HepG2 (cell line): ENCODE data around the gene VEZF1. TPM values are rescaled to one million over a fixed set of nuclear protein-coding genes. Genes with fewer than 3 reads are reported as not detected.
A peak's percentile ranks its signal among the peaks of the same experiment; 100 is the strongest.

Experiments
- ATAC-seq: fragments of 200-7000 bp; cut with Tn5 transposase; 3 replicates; pipeline ENCODE4 v1.9.1; 2020; ENCODE audit warnings: mild to moderate bottlenecking, moderate library complexity
- BruUV-seq: library from RNA; stranded (reverse); fragments of 400-500 nt; replicated peaks from 2 replicates; lab custom pipeline; 2021; lab: Mats Ljungman, UMichigan
- CTCF ChIA-PET: fragments of 300-600 bp; formaldehyde crosslinking; extraction: SDS; loops from one replicate; lab custom pipeline; 2021; ENCODE audit warnings: low total read pairs, inconsistent platforms, low intra/inter-chr PET ratio; lab: Yijun Ruan, JAX
- POLR2A ChIA-PET: fragments of 350-600 bp; sonication (Branson Sonifier 250); formaldehyde crosslinking; loops from one replicate; lab custom pipeline; 2020; ENCODE audit warnings: antibody characterized with exemption, inconsistent platforms; lab: Yijun Ruan, JAX
- DNase-seq: peaks from one replicate; pipeline ENCODE4 v3.0.0-alpha.2; 2015; ENCODE audit warnings: low spot score
- FAIRE-seq: peaks from 3 replicates; lab custom pipeline; 2011; peaks lifted over from hg19 to GRCh38; lab: Jason Lieb, UNC
- H2AFZ ChIP-seq: one replicate; pipeline ENCODE4 v1.6.1; 2011; ENCODE audit warnings: low read length, inconsistent platforms
- H3K27ac ChIP-seq: fragments of 300-600 bp; 3 replicates; pipeline ENCODE4 v1.8.0; 2011; ENCODE audit warnings: mixed run types, mild to moderate bottlenecking, mixed read lengths, low read length, inconsistent platforms; ENCODE audit not compliant: insufficient read depth; ENCODE audit errors: extremely low read length
- H3K27me3 ChIP-seq, 2 experiments: fragments of 200-600 bp in 1 of 2; 2 replicates in 1 of 2; 3 replicates in 1 of 2; pipeline versions ENCODE4 v1.6.0 to v1.8.0; 2011; ENCODE audit warnings: low read length in 2 of 2, mild to moderate bottlenecking in 2 of 2, moderate library complexity in 2 of 2, inconsistent platforms in 1 of 2; ENCODE audit not compliant: insufficient read depth in 2 of 2, control insufficient read depth in 1 of 2
- H3K36me3 ChIP-seq, 2 experiments: fragments of 200-600 bp in 1 of 2; replicated peaks in 1 of 2; 2 replicates in 1 of 2; 3 replicates in 1 of 2; pipeline versions ENCODE4 v1.5.1 to v1.8.0; 2011; ENCODE audit warnings: low read length in 2 of 2, inconsistent platforms in 1 of 2; ENCODE audit not compliant: insufficient read depth in 2 of 2, control insufficient read depth in 1 of 2
- H3K4me1 ChIP-seq: 2 replicates; pipeline ENCODE4 v1.5.1; 2012; ENCODE audit warnings: low read length, inconsistent platforms; ENCODE audit not compliant: insufficient read depth
- H3K4me2 ChIP-seq: 2 replicates; pipeline ENCODE4 v1.6.0; 2011; ENCODE audit warnings: low read depth, low read length, inconsistent platforms
- H3K4me3 ChIP-seq, 3 experiments: fragments of 200-600 bp in 1 of 3; sonication (generic), shearing (Covaris generic) in 1 of 3; replicated peaks in 1 of 3; 2 replicates each; pipeline ENCODE4 v1.5.1; 2011 to 2016; ENCODE audit warnings: low read length in 3 of 3, inconsistent platforms in 2 of 3, low read depth in 2 of 3, mild to moderate bottlenecking in 2 of 3, control low read depth in 1 of 3, mixed read lengths in 1 of 3; ENCODE audit not compliant: insufficient read depth in 1 of 3
- H3K79me2 ChIP-seq: one replicate; pipeline ENCODE4 v1.6.1; 2011; ENCODE audit warnings: low read length, inconsistent platforms; ENCODE audit not compliant: insufficient read depth
- H3K9ac ChIP-seq: 2 replicates; pipeline ENCODE4 v1.6.0; 2011; ENCODE audit warnings: mild to moderate bottlenecking, low read depth, low read length, inconsistent platforms; ENCODE audit not compliant: insufficient read depth
- H3K9me3 ChIP-seq: 2 replicates; pipeline ENCODE4 v1.5.1; 2012; ENCODE audit warnings: mild to moderate bottlenecking, low read length
- H4K20me1 ChIP-seq: 2 replicates; pipeline ENCODE4 v1.6.0; 2011; ENCODE audit warnings: inconsistent platforms, mild to moderate bottlenecking, low read length, moderate library complexity; ENCODE audit not compliant: insufficient read depth
- HNRNPL ChIP-seq: fragments of 200-400 bp; formaldehyde crosslinking; IDR thresholded peaks from 2 replicates; pipeline ENCODE4 v1.6.1; 2017; ENCODE audit warnings: mild to moderate bottlenecking, low read depth, low read length
- POLR2A ChIP-seq, 2 experiments: IDR thresholded peaks; 2 replicates each; pipeline ENCODE4 v1.6.1; 2011; ENCODE audit warnings: low read depth in 2 of 2, low read length in 2 of 2, mild to moderate bottlenecking in 1 of 2, moderate library complexity in 1 of 2; ENCODE audit not compliant: insufficient read depth in 1 of 2
- PRMT3 ChIP-seq: sonication (generic); formaldehyde crosslinking; IDR thresholded peaks from 2 replicates; pipeline ENCODE4 v1.8.1; 2022; ENCODE audit warnings: low read depth, mild to moderate bottlenecking, moderate library complexity, missing genetic modification reagents, borderline replicate concordance
- RFX1 ChIP-seq: fragments of 450-650 bp; IDR thresholded peaks from 2 replicates; pipeline ENCODE4 v1.6.1; 2017
- YEATS4 ChIP-seq: sonication (generic); formaldehyde crosslinking; IDR thresholded peaks from 2 replicates; pipeline ENCODE4 v1.4.0; 2020; ENCODE audit warnings: missing genetic modification reagents, borderline replicate concordance
- ZNF101 ChIP-seq: sonication (generic); formaldehyde crosslinking; IDR thresholded peaks from 2 replicates; pipeline ENCODE4 v1.4.0; 2020; ENCODE audit warnings: mild to moderate bottlenecking, low read depth, missing genetic modification reagents, borderline replicate concordance
- WGBS: methylation state at CpG from one replicate; pipeline ENCODE4 v1.1.6; 2017; ENCODE audit warnings: low lambda C conversion rate; 5-methylcytosine and 5-hydroxymethylcytosine counted together
- in situ Hi-C: cut with HindIII; loops from 2 replicates; pipeline ENCODE4 v1.10.0; 2017; ENCODE audit warnings: low pct_unique_long_range_greater_than_20kb; ENCODE audit not compliant: extremely low pct_ligation_motif_present
- intact Hi-C: fragments of 100-400 bp; cut with micrococcal nuclease; formaldehyde crosslinking; loops from one replicate; pipeline ENCODE4 v1.10.0; 2022; ENCODE audit not compliant: unreplicated experiment
- polyA plus RNA-seq, 8 experiments: library from polyadenylated mRNA; depleted of rRNA in 3 of 8; stranded (reverse) in 7 of 8; unstranded in 1 of 8; fragments of >200 nt; fragmentation: Illumina TruSeq in 4 of 8; extraction: Trizol in 4 of 8; gene quantifications; 2 replicates each; pipeline versions ENCODE4 v1.2.1 to v1.2.3, GENCODE V29; 2011 to 2016; ENCODE audit warnings: low read depth in 4 of 8, missing spikeins in 1 of 8, mixed read lengths in 1 of 8; ENCODE audit not compliant: insufficient read depth in 1 of 8
- total RNA-seq, 5 experiments: library from RNA; depleted of rRNA; stranded (reverse); fragments of >200 nt; fragmentation: Illumina TruSeq; extraction: Trizol; gene quantifications; 2 replicates each; pipeline ENCODE4 v1.2.3, GENCODE V29; 2016; ENCODE audit warnings: low read depth in 1 of 5
- TF ChIP-seq, protein P1 (sequence below): sonication (generic); formaldehyde crosslinking; IDR thresholded peaks from 2 replicates; pipeline ENCODE4 v1.4.0; 2020; ENCODE audit warnings: mild to moderate bottlenecking, missing genetic modification reagents, borderline replicate concordance
- TF ChIP-seq, protein P2 (sequence below): IDR thresholded peaks from 2 replicates; pipeline ENCODE4 v1.6.1; 2016; ENCODE audit warnings: low read depth, control low read depth

Gene VEZF1
- total and polyA plus RNA-seq, 2 of the 13 experiments (the other 11 are each of a cell fraction or from before 2014, with no cell fraction given), result 45.9 to 49.7 TPM

DNA sequence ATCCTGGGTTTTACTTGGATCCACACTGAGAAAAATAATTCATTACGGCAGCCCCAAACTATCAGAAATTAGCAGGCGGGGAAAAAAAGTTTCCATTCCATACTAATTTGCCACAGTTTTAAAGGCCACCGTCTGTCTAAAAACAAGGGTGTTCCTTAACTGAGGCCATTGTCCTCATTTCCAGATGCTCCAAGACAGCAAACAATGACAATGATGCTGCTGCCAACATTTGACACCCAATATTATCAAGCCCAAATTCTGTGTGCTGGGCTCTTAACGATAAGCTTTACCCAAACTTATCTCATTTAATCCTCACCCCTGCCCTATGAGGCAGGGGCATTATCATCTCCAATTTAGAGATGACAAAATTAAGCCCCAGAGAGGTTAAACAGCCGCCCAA is 59.1 kb downstream of the VEZF1 start (continued):
- TF ChIP-seq, protein P1, sequence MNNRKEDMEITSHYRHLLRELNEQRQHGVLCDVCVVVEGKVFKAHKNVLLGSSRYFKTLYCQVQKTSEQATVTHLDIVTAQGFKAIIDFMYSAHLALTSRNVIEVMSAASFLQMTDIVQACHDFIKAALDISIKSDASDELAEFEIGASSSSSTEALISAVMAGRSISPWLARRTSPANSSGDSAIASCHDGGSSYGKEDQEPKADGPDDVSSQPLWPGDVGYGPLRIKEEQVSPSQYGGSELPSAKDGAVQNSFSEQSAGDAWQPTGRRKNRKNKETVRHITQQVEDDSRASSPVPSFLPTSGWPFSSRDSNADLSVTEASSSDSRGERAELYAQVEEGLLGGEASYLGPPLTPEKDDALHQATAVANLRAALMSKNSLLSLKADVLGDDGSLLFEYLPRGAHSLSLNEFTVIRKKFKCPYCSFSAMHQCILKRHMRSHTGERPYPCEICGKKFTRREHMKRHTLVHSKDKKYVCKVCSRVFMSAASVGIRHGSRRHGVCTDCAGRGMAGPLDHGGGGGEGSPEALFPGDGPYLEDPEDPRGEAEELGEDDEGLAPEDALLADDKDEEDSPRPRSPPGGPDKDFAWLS (CRISPR knock-in tag), result no peak
- TF ChIP-seq RFX1 (no peak), YEATS4 (no peak), PRMT3 (CRISPR knock-in tag) (no peak), ZNF101 (CRISPR knock-in tag) (no peak), POLR2A (IDR thresholded peaks at IDR 0.05; ENCODE audit: insufficient read depth in 1 of 2, low read depth in 2 of 2, low read length in 2 of 2) (no peak)

DNA sequence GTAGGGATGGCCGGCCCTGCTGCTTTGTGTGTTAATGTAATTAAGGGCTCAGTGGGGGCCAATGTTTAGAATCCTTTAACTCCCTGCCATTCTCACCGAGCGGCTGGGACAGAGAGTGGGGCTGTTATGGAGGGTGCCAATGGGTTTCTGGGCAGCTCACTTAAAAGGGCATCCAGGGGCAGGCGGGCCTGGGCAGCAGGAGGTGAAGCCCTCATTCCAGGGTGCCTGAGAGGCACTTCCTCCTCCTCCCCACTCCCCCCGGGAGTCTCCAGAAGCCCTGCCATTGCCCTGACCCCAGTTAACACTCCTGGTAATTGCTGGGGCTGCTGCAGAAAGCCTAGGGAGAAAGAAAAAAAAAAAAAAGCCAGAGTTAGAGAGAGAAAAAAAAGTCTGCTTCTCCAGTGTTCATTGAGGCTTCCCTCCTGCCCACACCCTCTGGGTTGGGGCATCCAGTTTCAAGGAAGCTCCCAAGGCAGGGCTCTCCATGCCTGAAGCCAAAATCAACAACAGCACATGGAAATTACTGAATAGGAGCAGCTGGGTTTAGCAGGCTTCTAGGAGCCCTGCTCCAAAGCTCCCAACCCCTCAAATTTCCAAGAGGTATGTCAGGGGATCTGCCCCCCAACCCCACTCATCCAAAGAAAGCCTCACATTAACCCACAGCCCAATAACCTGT is 60.9 kb downstream of the VEZF1 start:
- 78% methylated on average over 5 of the region's 5 CpGs for WGBS
- in situ Hi-C loops (no loop called here), intact Hi-C loops (no loop called here)
- H3K4me1 ChIP-seq, result peaks cover 36% of the 10 kb centered on the region
- no peaks in the 10 kb centered on the region for H3K27me3 ChIP-seq
- no TSS peak for BruUV-seq
- H3K9ac ChIP-seq, result no peak overlapping the region
- no peaks in the 10 kb centered on the region for H3K36me3 ChIP-seq
- no peak overlapping the region for H3K27ac ChIP-seq
- CTCF ChIA-PET, result no interaction called here
- FAIRE-seq (no peak), ATAC-seq (no peak), DNase-seq (no peak)
- no peaks in the 10 kb centered on the region for H3K9me3 ChIP-seq
- no peak overlapping the region for H3K4me2 ChIP-seq
- TF ChIP-seq, protein P2, sequence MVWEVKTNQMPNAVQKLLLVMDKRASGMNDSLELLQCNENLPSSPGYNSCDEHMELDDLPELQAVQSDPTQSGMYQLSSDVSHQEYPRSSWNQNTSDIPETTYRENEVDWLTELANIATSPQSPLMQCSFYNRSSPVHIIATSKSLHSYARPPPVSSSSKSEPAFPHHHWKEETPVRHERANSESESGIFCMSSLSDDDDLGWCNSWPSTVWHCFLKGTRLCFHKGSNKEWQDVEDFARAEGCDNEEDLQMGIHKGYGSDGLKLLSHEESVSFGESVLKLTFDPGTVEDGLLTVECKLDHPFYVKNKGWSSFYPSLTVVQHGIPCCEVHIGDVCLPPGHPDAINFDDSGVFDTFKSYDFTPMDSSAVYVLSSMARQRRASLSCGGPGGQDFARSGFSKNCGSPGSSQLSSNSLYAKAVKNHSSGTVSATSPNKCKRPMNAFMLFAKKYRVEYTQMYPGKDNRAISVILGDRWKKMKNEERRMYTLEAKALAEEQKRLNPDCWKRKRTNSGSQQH, result no peak
- 0 out of 2 replicates have a peak, but pooled peaks have one; percentile 58 for TF ChIP-seq HNRNPL
- H4K20me1 ChIP-seq, result no peaks in the 10 kb centered on the region
- H3K79me2 ChIP-seq, result peaks cover 3% of the 10 kb centered on the region
- POLR2A ChIA-PET, result no interaction called here
- no peak overlapping the region for H3K4me3 ChIP-seq
- no peak overlapping the region for H2AFZ ChIP-seq
